Right hindlimb (tissue), 1 donor: ENCODE data around the gene MPV17.
"Not testable (repeated sequence)": the region's sequence is repeated elsewhere in the genome, so short reads cannot be mapped to it uniquely, and the experiment has no call there.

Experiments used
- DNase-seq: peaks from one replicate; pipeline ENCODE4 v3.0.0-alpha.2; 2018

MPV17 gene

GRCh38 chr2:27322766-27323595 lies at the start of gene MPV17:
TSS of gene MPV17 (minus strand) at chr2:27323097. CDS start at chr2:27322517, 580 bp downstream.
- peak; percentile 95 for DNase-seq

GRCh38 chr2:27370816-27371620 lies 48.1 kb upstream of the MPV17 start:
- peak; percentile 62 for DNase-seq

- peak; percentile 100 for DNase-seq
These were observed 47.3 kb upstream of the MPV17 start, which contains the start of the genes EIF2B4 and SNX17 for GRCh38 chr2:27370026-27370815. TSS of gene EIF2B4 (minus strand) at chr2:27370338. CDS start at chr2:27370314, 24 bp downstream. TSS of gene SNX17 (plus strand) at chr2:27370616. CDS start at chr2:27370744, 128 bp downstream.

- DNase-seq: no peak
These were observed 46.7 kb upstream of the MPV17 start for GRCh38 chr2:27369471-27370025.

- no peak for DNase-seq
These were observed 41.0 kb upstream of the MPV17 start for GRCh38 chr2:27363933-27364332.

- DNase-seq: no peak
These were observed 40.0 kb upstream of the MPV17 start for GRCh38 chr2:27362678-27363420.

- peak; percentile 96 for DNase-seq
These were observed 33.7 kb upstream of the MPV17 start, which contains the start of gene GTF3C2 for GRCh38 chr2:27356382-27357181. TSS of gene GTF3C2 (minus strand) at chr2:27356764. CDS start at chr2:27343554, 13,210 bp downstream.

- no peak for DNase-seq
These were observed 33.1 kb upstream of the MPV17 start for GRCh38 chr2:27356056-27356381.

- no peak for DNase-seq
These were observed 31.7 kb upstream of the MPV17 start for GRCh38 chr2:27354597-27354927.

- no peak for DNase-seq
These were observed 31.1 kb upstream of the MPV17 start for GRCh38 chr2:27353762-27354596.

- DNase-seq: not testable (repeated sequence)
These were observed 30.5 kb upstream of the MPV17 start for GRCh38 chr2:27353386-27353761.

GRCh38 chr2:27351802-27352598 lies 29.1 kb upstream of the MPV17 start:
- no peak for DNase-seq

GRCh38 chr2:27350106-27350693 lies 27.3 kb upstream of the MPV17 start:
- DNase-seq: no peak

GRCh38 chr2:27347641-27348040 lies 24.7 kb upstream of the MPV17 start:
- no peak for DNase-seq

- no peak for DNase-seq
These were observed 13.3 kb upstream of the MPV17 start for GRCh38 chr2:27336173-27336572.

- DNase-seq: no peak
These were observed 12.4 kb upstream of the MPV17 start for GRCh38 chr2:27335311-27335710.

- no peak for DNase-seq
These were observed 1.8 kb upstream of the MPV17 start for GRCh38 chr2:27324720-27325119.

GRCh38 chr2:27323596-27324285 lies 844 bp upstream of the MPV17 start:
- no peak for DNase-seq
